Common myeloid progenitor, CD34-positive (primary cell): ENCODE measurements around the gene LRRC28.

Experiments used
- CTCF ChIA-PET: fragments of 350-600 bp; sonication (Branson Sonifier 250); formaldehyde crosslinking; loops from one replicate; lab custom pipeline; 2021; ENCODE audit warnings: antibody characterized with exemption; lab: Charles Lee
- POLR2A ChIA-PET: fragments of 350-600 bp; sonication (Branson Sonifier 250); formaldehyde crosslinking; loops from one replicate; lab custom pipeline; 2021; ENCODE audit warnings: antibody characterized with exemption; lab: Charles Lee
- DNase-seq, 3 donors: peaks; one replicate each; pipeline versions ENCODE4 v3.0.0 to v3.0.0-alpha.2; 2013
- H3K27ac ChIP-seq, 2 experiments: 1 replicate in 1 of 2; 2 replicates in 1 of 2; pipeline ENCODE4 v1.7.0; 2013; ENCODE audit warnings: inconsistent platforms in 2 of 2, low read length in 2 of 2, mild to moderate bottlenecking in 2 of 2, low read depth in 1 of 2, moderate library complexity in 1 of 2; ENCODE audit not compliant: severe bottlenecking in 2 of 2, insufficient read depth in 1 of 2, poor library complexity in 1 of 2
- H3K27me3 ChIP-seq, 5 experiments: replicated peaks in 2 of 5; 1 replicate in 3 of 5; 2 replicates in 2 of 5; pipeline versions ENCODE4 v1.6.1 to v1.7.0; 2013; ENCODE audit warnings: low read length in 4 of 5, mild to moderate bottlenecking in 2 of 5, moderate library complexity in 2 of 5, inconsistent platforms in 1 of 5; ENCODE audit not compliant: insufficient read depth in 5 of 5, control insufficient read depth in 4 of 5
- H3K36me3 ChIP-seq, 4 experiments: 1 replicate in 2 of 4; 2 replicates in 2 of 4; pipeline versions ENCODE4 v1.6.1 to v1.7.0; 2013; ENCODE audit warnings: low read length in 3 of 4, control low read depth in 1 of 4, mild to moderate bottlenecking in 1 of 4; ENCODE audit not compliant: control insufficient read depth in 4 of 4, insufficient read depth in 4 of 4
- H3K4me1 ChIP-seq, 4 experiments: 1 replicate in 3 of 4; 2 replicates in 1 of 4; pipeline versions ENCODE4 v1.6.1 to v1.7.1; 2013; ENCODE audit warnings: low read length in 3 of 4, mild to moderate bottlenecking in 3 of 4, control low read depth in 1 of 4, inconsistent platforms in 1 of 4, moderate library complexity in 1 of 4; ENCODE audit not compliant: control insufficient read depth in 4 of 4, insufficient read depth in 4 of 4; ENCODE audit errors: control extremely low read depth in 1 of 4
- H3K4me3 ChIP-seq, 7 experiments: 1 replicate in 4 of 7; 2 replicates in 3 of 7; pipeline versions ENCODE4 v1.5.1 to v1.7.0; 2013; ENCODE audit warnings: mild to moderate bottlenecking in 7 of 7, low read length in 6 of 7, moderate library complexity in 6 of 7, inconsistent platforms in 2 of 7, low read depth in 2 of 7, control low read depth in 1 of 7; ENCODE audit not compliant: insufficient read depth in 4 of 7, control insufficient read depth in 1 of 7; ENCODE audit errors: extremely low read depth in 1 of 7
- H3K9me3 ChIP-seq, 5 experiments: 1 replicate in 4 of 5; 2 replicates in 1 of 5; pipeline versions ENCODE4 v1.6.1 to v1.7.1; 2013; ENCODE audit warnings: low read length in 4 of 5, mild to moderate bottlenecking in 2 of 5, inconsistent platforms in 1 of 5, low read depth in 1 of 5, moderate library complexity in 1 of 5; ENCODE audit not compliant: control insufficient read depth in 4 of 5, insufficient read depth in 2 of 5; ENCODE audit errors: control extremely low read depth in 1 of 5
- WGBS: methylation state at CpG from one replicate; pipeline ENCODE4 v1.1.5; 2013; ENCODE audit not compliant: insufficient coverage; 5-methylcytosine and 5-hydroxymethylcytosine counted together

LRRC28 gene

DNA sequence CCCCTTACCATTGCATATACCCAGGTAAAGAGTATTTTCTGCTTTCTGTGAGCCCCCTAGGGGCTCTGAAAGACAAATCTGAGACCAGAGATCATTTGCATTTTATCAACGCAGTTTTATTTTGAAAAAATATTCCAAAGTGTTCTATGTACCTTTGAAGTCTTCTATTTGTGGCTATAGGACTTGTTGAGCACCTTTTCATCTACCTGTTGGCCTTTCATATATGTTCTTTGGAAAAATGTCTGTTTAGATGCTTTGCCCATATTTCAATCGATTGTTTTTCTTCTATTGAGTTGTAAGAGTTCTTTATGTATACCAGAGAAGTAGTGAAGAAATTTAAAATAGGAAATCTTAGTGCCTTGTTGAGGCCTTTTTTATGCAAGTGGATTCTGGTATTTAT, 94.0 kb downstream of the LRRC28 start:
- no peak for DNase-seq
- peaks cover 0 to 2% (median 0%) of the 10 kb centered on the region in 4 experiments for H3K4me1 ChIP-seq
- 100% methylated on average over 1 of the region's 2 CpGs for WGBS
- peaks cover 0 to 3% (median 0%) of the 10 kb centered on the region in 4 experiments for H3K36me3 ChIP-seq
- ChIA-PET POLR2A (no interaction called here), CTCF (no interaction called here)
- peaks cover 0 to 6% (median 3%) of the 10 kb centered on the region in 5 experiments for H3K9me3 ChIP-seq
- H3K27me3 ChIP-seq, result no peaks in the 10 kb centered on the region
- no peak overlapping the region for H3K4me3 ChIP-seq
- no peak overlapping the region for H3K27ac ChIP-seq

DNA sequence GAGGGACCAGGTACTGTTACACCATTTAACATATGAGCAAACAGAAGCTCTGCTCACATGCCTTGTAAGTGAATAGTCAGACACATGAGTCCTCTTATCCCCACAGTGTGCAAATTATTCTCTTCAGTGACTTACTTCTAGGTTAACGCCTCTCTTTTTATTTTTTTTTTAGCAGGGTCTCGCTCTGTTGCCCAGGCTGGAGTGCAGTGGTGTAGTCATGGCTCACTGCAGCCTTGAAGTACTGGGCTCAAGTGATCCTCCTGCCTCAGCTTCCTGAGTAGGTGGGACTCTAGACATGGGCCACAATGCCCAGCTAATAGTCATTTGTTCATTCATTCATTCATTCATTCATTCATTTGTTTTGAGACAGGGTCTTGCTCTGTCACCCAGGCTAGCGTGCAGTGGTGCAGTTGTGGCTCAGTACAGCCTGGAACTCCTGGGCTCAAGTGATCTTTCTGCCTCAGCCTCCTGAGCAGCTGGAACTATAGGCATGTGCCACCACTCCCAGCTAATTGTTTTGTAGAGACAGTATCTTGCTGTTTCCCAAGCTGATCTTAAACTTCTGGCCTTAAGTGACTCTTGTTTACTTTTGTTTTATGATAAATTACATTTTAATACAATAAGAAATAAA, 94.7 kb downstream of the LRRC28 start:
- H3K36me3 ChIP-seq, result peaks cover 0 to 3% (median 0%) of the 10 kb centered on the region in 4 experiments
- no peak overlapping the region for H3K4me3 ChIP-seq
- ChIA-PET CTCF (interaction anchor here (1.0 kb wide), 1 partner anchor 16 kb away, joined by 3 read pairs; no protein-coding TSS in a partner anchor), POLR2A (no interaction called here)
- no peak for DNase-seq
- peaks cover 0 to 6% (median 3%) of the 10 kb centered on the region in 5 experiments for H3K9me3 ChIP-seq
- no peak overlapping the region for H3K27ac ChIP-seq
- H3K27me3 ChIP-seq, result no peaks in the 10 kb centered on the region
- WGBS, result 97% methylated on average over 3 of the region's 3 CpGs
- peaks cover 0 to 5% (median 0%) of the 10 kb centered on the region in 4 experiments for H3K4me1 ChIP-seq

DNA sequence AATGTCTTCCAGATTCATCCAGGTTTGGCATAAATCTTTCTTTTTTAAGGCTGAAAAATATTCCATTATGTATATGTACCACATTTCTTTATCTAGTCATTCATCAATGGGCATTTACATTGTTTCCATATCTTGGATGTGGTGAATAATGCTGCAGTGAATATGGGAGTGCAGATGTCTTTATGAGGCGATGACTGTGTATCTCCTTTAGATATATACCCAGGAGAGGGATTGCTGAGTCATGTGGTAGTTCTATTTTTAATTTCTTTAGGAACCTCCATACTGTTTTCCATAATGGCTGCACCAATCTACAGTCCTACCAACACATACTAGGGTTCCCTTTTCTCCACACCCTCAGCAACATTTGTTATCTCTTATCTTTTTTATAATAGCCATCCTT, 96.3 kb downstream of the LRRC28 start:
- Histone ChIP-seq H3K4me1 (peaks cover 0 to 5% (median 0%) of the 10 kb centered on the region in 4 experiments), H3K36me3 (peaks cover 0 to 3% (median 0%) of the 10 kb centered on the region in 4 experiments), H3K27ac (no peak overlapping the region), H3K27me3 (no peaks in the 10 kb centered on the region), H3K9me3 (peaks cover 0 to 6% (median 4%) of the 10 kb centered on the region in 5 experiments), H3K4me3 (no peak overlapping the region)
- ChIA-PET POLR2A (no interaction called here), CTCF (interaction anchor here (0.9 kb wide), 1 partner anchor 49 kb away, joined by 3 read pairs; no protein-coding TSS in a partner anchor)
- no CpG with 5 or more reads among the region's 1 CpG for WGBS
- DNase-seq, result no peak

DNA sequence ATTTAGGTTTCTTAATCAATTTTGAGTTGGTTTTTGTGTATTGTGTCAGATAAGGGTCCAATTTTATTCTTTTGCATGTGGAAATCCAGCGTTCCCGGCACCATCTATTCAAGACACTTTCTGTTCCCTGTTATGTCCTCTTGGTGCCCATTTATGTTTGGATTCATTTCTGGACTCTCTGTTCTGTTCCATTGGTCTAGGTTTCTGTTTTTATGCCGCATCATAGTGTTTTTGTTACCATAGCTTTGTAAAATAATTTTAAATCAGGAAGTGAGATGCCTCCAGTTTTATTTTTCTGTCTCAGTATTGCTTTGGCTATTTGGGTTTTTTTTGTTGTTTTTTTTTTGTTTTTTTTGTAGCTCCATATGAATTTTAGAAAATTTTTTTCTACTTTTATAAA, 97.1 kb downstream of the LRRC28 start:
- no peak overlapping the region for H3K4me3 ChIP-seq
- H3K27ac ChIP-seq, result no peak overlapping the region
- 100% methylated on average over 2 of the region's 3 CpGs for WGBS
- H3K27me3 ChIP-seq, result no peaks in the 10 kb centered on the region
- peaks cover 0 to 5% (median 0%) of the 10 kb centered on the region in 4 experiments for H3K4me1 ChIP-seq
- peaks cover 0 to 6% (median 4%) of the 10 kb centered on the region in 5 experiments for H3K9me3 ChIP-seq
- no peak for DNase-seq
- POLR2A ChIA-PET, result interaction anchor here (0.6 kb wide), 1 partner anchor 303 kb away, joined by 4 read pairs; no protein-coding TSS in a partner anchor
- CTCF ChIA-PET, result interaction anchor here (0.9 kb wide), 1 partner anchor 49 kb away, joined by 3 read pairs; no protein-coding TSS in a partner anchor
- peaks cover 0 to 8% (median 4%) of the 10 kb centered on the region in 4 experiments for H3K36me3 ChIP-seq

DNA sequence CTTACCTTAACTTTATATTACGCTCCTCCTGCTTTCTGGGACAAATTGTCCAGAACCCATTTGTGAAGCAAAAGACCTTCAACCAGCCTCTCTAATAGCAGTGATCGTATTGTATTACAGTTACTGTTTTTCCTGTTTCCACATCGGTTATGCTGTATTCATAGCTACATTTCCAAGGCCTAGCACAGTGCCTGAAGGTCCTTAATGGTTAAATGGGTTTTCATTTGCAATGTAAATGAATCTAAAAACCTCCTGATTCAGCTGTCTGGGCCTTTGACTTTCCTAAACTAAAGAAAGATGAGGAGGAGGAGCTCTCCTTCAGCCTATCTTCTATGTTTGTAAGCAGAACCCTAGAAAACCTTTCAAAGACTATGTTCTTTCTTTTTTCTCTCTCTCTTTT, 99.1 kb downstream of the LRRC28 start:
- H3K27ac ChIP-seq, result no peak overlapping the region
- no peaks in the 10 kb centered on the region for H3K27me3 ChIP-seq
- peaks cover 1 to 8% (median 5%) of the 10 kb centered on the region in 4 experiments for H3K36me3 ChIP-seq
- no peak for DNase-seq
- CTCF ChIA-PET, result no interaction called here
- H3K4me3 ChIP-seq, result no peak overlapping the region
- peaks cover 0 to 5% (median 0%) of the 10 kb centered on the region in 4 experiments for H3K4me1 ChIP-seq
- H3K9me3 ChIP-seq, result peaks cover 0 to 6% (median 4%) of the 10 kb centered on the region in 5 experiments
- POLR2A ChIA-PET, result no interaction called here
- 96% methylated on average over 2 of the region's 3 CpGs for WGBS

- DNase-seq, result peak; percentile 54 to 87 (median 83)
- ChIA-PET CTCF (interaction anchor here (1.4 kb wide), 1 partner anchor 54 kb away, joined by 3 read pairs; no protein-coding TSS in a partner anchor), POLR2A (no interaction called here)
- Histone ChIP-seq H3K36me3 (peaks cover 0 to 11% (median 6%) of the 10 kb centered on the region in 4 experiments), H3K27me3 (no peaks in the 10 kb centered on the region), H3K4me3 (peak overlapping the region in 2 of 7 experiments; percentile 19 to 22), H3K4me1 (peaks cover 11 to 25% (median 14%) of the 10 kb centered on the region in 4 experiments), H3K27ac (peak overlapping the region in 1 of 2 experiments; percentile 11), H3K9me3 (peaks cover 0 to 6% (median 0%) of the 10 kb centered on the region in 5 experiments)
- 0% methylated on average over 2 of the region's 2 CpGs for WGBS
Observed at GRCh38 chr15:99359769-99360168, 108.5 kb downstream of the LRRC28 start.
